Measurements from ENCODE around the gene HNRNPR. TPM values are rescaled to one million over a fixed set of nuclear protein-coding genes. Genes with fewer than 3 reads are reported as not detected.

HNRNPR gene
- total and polyA plus RNA-seq, 2 of the 8 experiments (the other 6 are each of a cell fraction or from before 2014, with no cell fraction given), result 110 to 214 TPM

DNA sequence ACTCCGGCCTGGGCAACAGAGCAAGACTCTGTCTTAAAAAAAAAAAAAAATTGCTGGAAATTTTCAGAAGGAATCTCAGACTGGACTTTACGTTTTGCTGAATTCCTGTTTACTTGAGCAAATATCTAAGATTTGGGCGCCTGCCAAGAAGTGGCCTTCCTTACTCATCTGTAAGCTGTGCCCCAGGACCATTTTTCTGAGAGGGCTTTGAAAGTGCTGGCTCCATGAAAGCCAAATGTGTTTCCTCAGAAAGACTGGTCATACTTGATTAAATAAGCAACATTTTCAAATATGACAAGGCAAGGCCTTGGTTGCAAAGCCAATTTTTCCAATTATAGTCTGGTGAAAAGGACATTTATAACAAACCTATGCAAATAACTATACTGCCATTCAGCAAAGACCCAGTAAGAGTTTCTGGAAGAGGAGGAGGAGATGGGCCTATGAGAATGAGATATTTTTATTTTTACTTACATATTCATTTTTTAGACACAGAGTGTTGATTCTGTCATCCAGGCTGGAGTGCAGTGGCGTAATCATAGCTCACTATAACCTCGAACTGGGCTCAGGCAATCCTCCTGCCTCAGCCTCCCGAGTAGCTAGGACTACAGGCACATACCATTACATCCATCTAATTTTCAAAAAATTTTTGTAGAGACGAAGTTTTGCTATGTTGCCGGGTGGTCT is 70.5 kb downstream of the HNRNPR start (continued):
- TF ChIP-seq SIN3A (conservative IDR thresholded peaks at IDR 0.05 in 1 of 2, IDR thresholded peaks at IDR 0.05 in 1 of 2; ENCODE audit: low read depth in 1 of 2, low read length in 2 of 2), result no peak
